Stimulated activated CD8-positive, alpha-beta memory T cell treated with anti-CD3 and anti-CD28 coated beads, Interleukin-12 subunit alpha, Interleukin-12 subunit beta, amount 100 ng/mL, for 24 hours (primary cell): ENCODE results near the gene POLR1G.
"Not testable (repeated sequence)": the region's sequence is repeated elsewhere in the genome, so short reads cannot be mapped to it uniquely, and the experiment has no call there.

Experiments
- DNase-seq: peaks from one replicate; pipeline ENCODE4 v3.0.0-alpha.2; 2020; ENCODE audit errors: extremely low read depth

The POLR1G gene

GRCh38 chr19:45400192-45400591 lies 6.3 kb upstream of the POLR1G start:
- DNase-seq, result no peak

GRCh38 chr19:45401815-45402214 lies 4.6 kb upstream of the POLR1G start:
- DNase-seq, result no peak

- DNase-seq, result no peak
These were observed 4.0 kb upstream of the POLR1G start for GRCh38 chr19:45402298-45403061.

GRCh38 chr19:45403272-45403671 lies 3.2 kb upstream of the POLR1G start:
- DNase-seq, result no peak

- no peak for DNase-seq
These were observed 2.5 kb upstream of the POLR1G start for GRCh38 chr19:45403781-45404556.

- DNase-seq, result no peak
These were observed 1.6 kb upstream of the POLR1G start, which contains the start of gene PPP1R13L for GRCh38 chr19:45404557-45405434. Gene PPP1R13L (minus strand): TSS chr19:45405069. CDS start chr19:45398318, 6,751 bp downstream.

GRCh38 chr19:45405435-45406225 lies 814 bp upstream of the POLR1G start:
- DNase-seq, result peak; percentile 64

- DNase-seq, result no peak
These were observed 589 bp downstream of the POLR1G start for GRCh38 chr19:45407091-45407375.

GRCh38 chr19:45407585-45407984 lies 1.1 kb downstream of the POLR1G start:
- not testable (repeated sequence) for DNase-seq

GRCh38 chr19:45408121-45408520 lies 1.7 kb downstream of the POLR1G start:
- DNase-seq, result no peak

- DNase-seq, result no peak
These were observed 2.5 kb downstream of the POLR1G start for GRCh38 chr19:45408830-45409556.

- DNase-seq, result no peak
These were observed 3.1 kb downstream of the POLR1G start for GRCh38 chr19:45409557-45409920.

- DNase-seq, result not testable (repeated sequence)
These were observed 3.9 kb downstream of the POLR1G start for GRCh38 chr19:45410330-45410729.

- no peak for DNase-seq
These were observed 7.1 kb downstream of the POLR1G start for GRCh38 chr19:45413497-45413896.

GRCh38 chr19:45414468-45414867 lies 8.0 kb downstream of the POLR1G start:
- no peak for DNase-seq

- no peak for DNase-seq
These were observed 10.7 kb downstream of the POLR1G start for GRCh38 chr19:45417151-45417550.

- DNase-seq, result no peak
These were observed 12.4 kb downstream of the POLR1G start for GRCh38 chr19:45418802-45419201.

GRCh38 chr19:45419396-45419795 lies 13.0 kb downstream of the POLR1G start:
- DNase-seq, result no peak

- DNase-seq, result no peak
These were observed 13.5 kb downstream of the POLR1G start for GRCh38 chr19:45419895-45420294.

GRCh38 chr19:45420356-45420755 lies 13.9 kb downstream of the POLR1G start:
- DNase-seq, result no peak

- DNase-seq, result no peak
These were observed 14.4 kb downstream of the POLR1G start for GRCh38 chr19:45420871-45421270.
